ENCODE data around the gene ATP6V0E2. TPM values are rescaled to one million over a fixed set of nuclear protein-coding genes. Genes with fewer than 3 reads are reported as not detected.

The ATP6V0E2 gene
- total RNA-seq: 10 to 100 TPM in 3 of 4 donors, 1 to 10 TPM in 1; 1.9 to 56.7 (median 28.4) TPM

DNA sequence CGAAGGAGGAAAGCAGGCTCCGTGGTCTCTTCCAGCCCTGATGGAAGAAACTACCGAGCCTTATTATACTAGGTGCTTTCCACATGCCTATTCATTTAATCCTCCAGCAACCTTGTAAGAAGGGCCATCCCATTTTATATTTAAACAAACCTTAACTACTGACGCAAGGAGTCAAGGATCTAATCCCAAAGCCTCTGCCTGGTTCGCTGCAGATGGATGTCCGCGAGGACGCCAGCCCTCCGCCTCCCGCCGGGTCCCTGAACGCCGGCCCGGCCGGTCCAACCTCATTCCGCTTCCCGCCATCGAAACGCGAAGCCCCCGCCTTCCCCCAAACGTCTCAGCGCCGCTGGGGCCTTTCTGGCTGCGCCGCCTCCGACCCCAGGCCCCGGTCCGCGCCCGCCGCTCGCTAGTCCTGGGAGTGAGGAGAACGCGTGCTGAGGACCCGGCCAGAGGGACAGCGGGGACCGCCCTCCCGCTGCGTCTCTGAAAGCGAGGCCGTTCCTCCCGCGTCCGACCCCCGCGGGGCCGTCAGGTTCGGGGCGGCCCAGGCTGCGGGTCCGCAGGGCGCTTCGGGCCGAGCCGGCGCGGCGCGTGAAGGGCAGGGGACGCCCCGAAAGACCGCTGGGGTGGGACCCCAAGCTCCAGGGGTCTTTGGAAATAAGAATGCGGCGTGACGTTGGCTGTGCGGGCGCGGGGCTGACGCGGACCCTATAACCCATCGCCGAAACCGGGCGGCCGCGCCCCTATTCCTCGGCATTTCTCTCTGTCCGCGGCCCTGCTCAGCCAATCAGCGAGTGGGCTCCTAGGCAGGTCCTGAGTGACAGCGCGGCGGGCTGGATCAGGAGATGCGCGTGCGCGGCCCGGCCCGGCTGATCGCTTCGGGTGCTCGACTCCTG is at the start of gene ATP6V0E2:
Gene ATP6V0E2 (plus strand): TSS at position 896 of the 896 bp plus-strand sequence. CDS start 97 bp downstream, outside the sequence.
- no peaks in the 10 kb centered on the region for H3K9me3 ChIP-seq
- DNase-seq: peak; percentile 96
- 0% methylated on average over 11 to 72 of the region's 93 CpGs for WGBS, 2 donors (ENCODE audit: low coverage in 1 of 2)
- intact Hi-C loops (cut with DNase I; ENCODE audit: low total_unique reads) (no loop called here), in situ Hi-C loops (cut with MboI; ENCODE audit: low pct_ligation_motif_present in 1 of 4, low pct_unique_long_range_greater_than_20kb in 1 of 4, low sequenced_read_pairs in 3 of 4) (no loop called here)
- H3K27ac ChIP-seq: peak within 1 kb of the TSS; percentile 85 to 92 (median 90)
- TF ChIP-seq POLR2A (IDR thresholded peaks at IDR 0.05) (peak; percentile 11), POLR2AphosphoS5 (IDR thresholded peaks at IDR 0.05) (peak; percentile 62 to 77 (median 64)), EP300 (IDR thresholded peaks at IDR 0.05; ENCODE audit: low read depth) (no peak)
- TF ChIP-seq, protein P1, sequence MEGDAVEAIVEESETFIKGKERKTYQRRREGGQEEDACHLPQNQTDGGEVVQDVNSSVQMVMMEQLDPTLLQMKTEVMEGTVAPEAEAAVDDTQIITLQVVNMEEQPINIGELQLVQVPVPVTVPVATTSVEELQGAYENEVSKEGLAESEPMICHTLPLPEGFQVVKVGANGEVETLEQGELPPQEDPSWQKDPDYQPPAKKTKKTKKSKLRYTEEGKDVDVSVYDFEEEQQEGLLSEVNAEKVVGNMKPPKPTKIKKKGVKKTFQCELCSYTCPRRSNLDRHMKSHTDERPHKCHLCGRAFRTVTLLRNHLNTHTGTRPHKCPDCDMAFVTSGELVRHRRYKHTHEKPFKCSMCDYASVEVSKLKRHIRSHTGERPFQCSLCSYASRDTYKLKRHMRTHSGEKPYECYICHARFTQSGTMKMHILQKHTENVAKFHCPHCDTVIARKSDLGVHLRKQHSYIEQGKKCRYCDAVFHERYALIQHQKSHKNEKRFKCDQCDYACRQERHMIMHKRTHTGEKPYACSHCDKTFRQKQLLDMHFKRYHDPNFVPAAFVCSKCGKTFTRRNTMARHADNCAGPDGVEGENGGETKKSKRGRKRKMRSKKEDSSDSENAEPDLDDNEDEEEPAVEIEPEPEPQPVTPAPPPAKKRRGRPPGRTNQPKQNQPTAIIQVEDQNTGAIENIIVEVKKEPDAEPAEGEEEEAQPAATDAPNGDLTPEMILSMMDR (IDR thresholded peaks at IDR 0.05): peak in 1 of 5 experiments; percentile 16
- H3K4me3 ChIP-seq: peak within 1 kb of the TSS; percentile 53 to 72 (median 68)
- no peaks in the 10 kb centered on the region for H3K27me3 ChIP-seq
- no peaks in the 10 kb centered on the region for H3K36me3 ChIP-seq
- H3K4me1 ChIP-seq: peaks cover 6 to 19% (median 17%) of the 10 kb centered on the region in 4 donors

DNA sequence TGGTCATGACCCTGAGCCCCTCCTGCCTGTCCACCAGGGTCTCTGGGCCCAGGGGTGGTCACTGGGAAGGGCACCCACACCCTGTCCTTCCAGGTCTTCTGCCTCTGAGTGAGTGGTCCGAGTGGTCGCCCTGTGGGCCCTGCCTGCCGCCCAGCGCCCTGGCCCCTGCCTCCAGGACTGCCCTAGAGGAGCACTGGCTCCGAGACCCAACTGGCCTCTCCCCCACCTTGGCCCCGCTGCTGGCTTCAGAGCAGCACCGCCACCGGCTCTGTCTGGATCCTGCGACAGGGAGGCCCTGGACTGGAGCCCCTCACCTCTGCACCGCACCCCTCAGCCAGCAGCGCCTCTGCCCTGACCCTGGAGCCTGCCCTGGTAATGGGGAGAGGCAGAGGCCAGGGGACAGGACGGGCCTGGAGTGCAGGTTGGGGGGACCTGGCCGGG is 49.4 kb upstream of the ATP6V0E2 start:
- no peak for DNase-seq
- TF ChIP-seq POLR2A (IDR thresholded peaks at IDR 0.05) (no peak), POLR2AphosphoS5 (IDR thresholded peaks at IDR 0.05) (no peak), EP300 (IDR thresholded peaks at IDR 0.05; ENCODE audit: low read depth) (no peak)
- TF ChIP-seq, protein P1 (IDR thresholded peaks at IDR 0.05): no peak
- intact Hi-C loops (cut with DNase I; ENCODE audit: low total_unique reads): no loop called here
- in situ Hi-C loops (cut with MboI; ENCODE audit: low pct_ligation_motif_present in 1 of 4, low pct_unique_long_range_greater_than_20kb in 1 of 4, low sequenced_read_pairs in 3 of 4): no loop called here
- 96% methylated on average over 13 of the region's 13 CpGs; no CpG with 5 or more reads in 1 of the 2 donors for WGBS, 2 donors (ENCODE audit: low coverage in 1 of 2)
- Histone ChIP-seq H3K4me1 (peaks cover 0 to 7% (median 4%) of the 10 kb centered on the region in 4 donors), H3K4me3 (no peak overlapping the region), H3K9me3 (no peaks in the 10 kb centered on the region), H3K27ac (no peak overlapping the region), H3K27me3 (no peaks in the 10 kb centered on the region), H3K36me3 (no peaks in the 10 kb centered on the region)

DNA sequence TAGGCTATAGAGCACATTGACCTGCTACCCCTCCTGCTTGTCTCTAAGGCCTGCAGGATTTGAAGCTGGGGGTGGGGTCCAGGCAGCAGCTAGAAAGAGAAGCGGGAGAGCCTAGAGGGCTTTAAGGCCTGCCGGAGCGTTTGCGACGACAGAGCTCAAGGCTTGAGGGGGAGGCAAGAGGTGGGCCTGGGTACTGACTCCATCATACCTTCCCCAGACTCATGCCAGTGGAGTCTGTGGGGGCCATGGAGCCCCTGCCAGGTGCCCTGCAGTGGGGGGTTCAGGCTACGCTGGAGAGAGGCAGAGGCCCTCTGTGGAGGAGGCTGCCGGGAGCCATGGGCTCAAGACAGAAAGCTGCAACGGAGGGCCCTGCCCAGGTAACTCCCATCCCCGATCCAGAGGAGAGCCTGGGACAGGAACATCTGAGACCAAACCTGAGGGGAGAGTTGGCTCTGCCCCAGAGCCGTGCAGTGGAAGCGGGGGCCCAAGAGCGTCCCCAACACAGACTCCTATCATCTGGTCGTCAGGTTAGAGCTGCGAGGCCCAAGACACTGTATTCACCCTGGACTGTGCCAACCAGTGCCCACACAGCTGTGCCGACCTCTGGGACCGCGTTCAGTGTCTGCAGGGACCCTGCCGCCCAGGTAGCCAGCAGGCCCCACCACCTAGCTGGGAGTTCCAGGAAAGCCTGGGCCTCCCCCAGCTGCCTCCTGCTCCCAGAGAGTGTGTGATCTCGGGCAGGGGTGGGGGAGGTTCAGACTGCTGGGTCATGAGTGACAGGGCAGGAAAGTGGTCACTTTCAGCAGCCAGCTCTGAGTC is 48.8 kb upstream of the ATP6V0E2 start:
- 80 to 88% methylated on average over 1 to 19 of the region's 19 CpGs for WGBS, 2 donors (ENCODE audit: low coverage in 1 of 2)
- Histone ChIP-seq H3K4me1 (peaks cover 0 to 7% (median 4%) of the 10 kb centered on the region in 4 donors), H3K9me3 (no peaks in the 10 kb centered on the region), H3K27ac (no peak overlapping the region), H3K36me3 (no peaks in the 10 kb centered on the region), H3K4me3 (no peak overlapping the region), H3K27me3 (no peaks in the 10 kb centered on the region)
- in situ Hi-C loops (cut with MboI; ENCODE audit: low pct_ligation_motif_present in 1 of 4, low pct_unique_long_range_greater_than_20kb in 1 of 4, low sequenced_read_pairs in 3 of 4): no loop called here
- TF ChIP-seq POLR2AphosphoS5 (IDR thresholded peaks at IDR 0.05) (no peak), POLR2A (IDR thresholded peaks at IDR 0.05) (no peak), EP300 (IDR thresholded peaks at IDR 0.05; ENCODE audit: low read depth) (no peak)
- TF ChIP-seq, protein P1 (IDR thresholded peaks at IDR 0.05): no peak
- intact Hi-C loops (cut with DNase I; ENCODE audit: low total_unique reads): no loop called here
- DNase-seq: no peak

Data from transverse colon (tissue), 4 donors.